Mesendoderm (in vitro differentiated cells): ENCODE results near the gene LARP4B.

ENCODE experiments used
- DNase-seq: peaks from one replicate; pipeline ENCODE4 v3.0.0; 2013
- H2AK5ac ChIP-seq: 2 replicates; pipeline ENCODE4 v1.6.1; 2013; ENCODE audit warnings: low read length, inconsistent platforms
- H2BK120ac ChIP-seq: 2 replicates; pipeline ENCODE4 v1.6.1; 2013; ENCODE audit warnings: low read depth, mild to moderate bottlenecking, low read length, moderate library complexity, mixed read lengths
- H2BK15ac ChIP-seq: replicated peaks from 2 replicates; pipeline ENCODE4 v1.6.1; 2013; ENCODE audit warnings: low read depth, mild to moderate bottlenecking, moderate library complexity
- H2BK5ac ChIP-seq: 2 replicates; pipeline ENCODE4 v1.6.1; 2013; ENCODE audit warnings: low read length, inconsistent platforms
- H3K18ac ChIP-seq: 2 replicates; pipeline ENCODE4 v1.6.1; 2013; ENCODE audit warnings: mild to moderate bottlenecking, low read length, mixed read lengths
- H3K23ac ChIP-seq: one replicate; pipeline ENCODE4 v1.6.1; 2013; ENCODE audit warnings: low read length
- H3K27ac ChIP-seq: 2 replicates; pipeline ENCODE4 v1.5.1; 2013; ENCODE audit warnings: low read depth, mild to moderate bottlenecking, inconsistent platforms, low read length, moderate library complexity
- H3K27me3 ChIP-seq: 2 replicates; pipeline ENCODE4 v1.6.1; 2013; ENCODE audit warnings: low read length, control low read depth, mild to moderate bottlenecking, inconsistent platforms; ENCODE audit not compliant: insufficient read depth, poor library complexity
- H3K36me3 ChIP-seq: 2 replicates; pipeline ENCODE4 v1.6.1; 2013; ENCODE audit warnings: low read length, inconsistent platforms; ENCODE audit not compliant: control insufficient read depth, insufficient read depth
- H3K4ac ChIP-seq: one replicate; pipeline ENCODE4 v1.6.1; 2013; ENCODE audit warnings: low read depth, mild to moderate bottlenecking, low read length, moderate library complexity
- H3K4me1 ChIP-seq: 2 replicates; pipeline ENCODE4 v1.6.1; 2013; ENCODE audit warnings: low read depth, low read length, inconsistent platforms; ENCODE audit not compliant: control insufficient read depth
- H3K4me2 ChIP-seq: 2 replicates; pipeline ENCODE4 v1.6.1; 2013; ENCODE audit warnings: low read length
- H3K4me3 ChIP-seq: 2 replicates; pipeline ENCODE4 v1.5.1; 2013; ENCODE audit warnings: mild to moderate bottlenecking, low read length
- H3K56ac ChIP-seq: one replicate; pipeline ENCODE4 v1.6.1; 2013; ENCODE audit warnings: low read length
- H3K79me1 ChIP-seq: 2 replicates; pipeline ENCODE4 v1.6.1; 2013; ENCODE audit warnings: low read length, inconsistent platforms
- H3K79me2 ChIP-seq: 2 replicates; pipeline ENCODE4 v1.6.1; 2013; ENCODE audit warnings: mild to moderate bottlenecking, low read length; ENCODE audit not compliant: control insufficient read depth, insufficient read depth
- H3K9ac ChIP-seq: 2 replicates; pipeline ENCODE4 v1.6.1; 2013; ENCODE audit warnings: low read length, inconsistent platforms
- H4K5ac ChIP-seq: one replicate; pipeline ENCODE4 v1.6.1; 2013; ENCODE audit warnings: low read length
- H4K8ac ChIP-seq: one replicate; pipeline ENCODE4 v1.6.1; 2013; ENCODE audit warnings: low read depth, mild to moderate bottlenecking, control low read depth, low read length, moderate library complexity
- WGBS: extraction: QIAGEN DNeasy Blood & Tissue Kit; methylation state at CpG from one replicate; pipeline ENCODE4 v1.1.7; 2013; ENCODE audit warnings: low lambda C conversion rate, missing lambda C conversion rate; ENCODE audit not compliant: insufficient coverage; ENCODE audit errors: extremely low coverage; 5-methylcytosine and 5-hydroxymethylcytosine counted together

Gene LARP4B

DNA sequence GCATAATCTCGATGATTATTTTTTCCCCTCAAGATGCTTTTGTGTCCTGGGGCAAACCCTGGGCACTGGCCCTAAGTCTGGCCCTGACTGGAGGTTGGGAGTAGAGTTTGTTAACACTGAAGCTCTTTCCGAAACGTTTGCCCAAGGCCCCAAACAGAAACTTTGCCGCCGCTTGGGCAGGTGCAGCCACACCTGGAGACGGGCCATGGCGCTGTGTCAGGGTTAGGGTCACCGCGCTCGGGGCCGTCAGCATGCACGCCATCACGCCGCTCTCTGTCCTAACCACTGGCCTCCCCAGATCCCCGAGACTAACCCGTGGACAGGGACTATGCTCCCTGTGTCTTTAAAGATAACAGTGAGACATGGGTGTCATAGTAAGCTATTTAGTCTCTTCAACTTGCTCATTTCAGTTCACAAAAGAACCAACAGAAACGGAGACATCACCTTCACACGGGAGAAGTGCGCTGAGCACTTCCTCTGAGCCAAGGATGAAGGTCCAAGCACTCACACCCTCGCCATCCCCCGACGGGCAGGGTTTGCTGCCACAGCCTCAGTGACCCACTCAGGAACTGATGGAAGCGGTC lies 156.8 kb downstream of the LARP4B start:
- Histone ChIP-seq H4K8ac (no peak overlapping the region), H3K4me2 (no peak overlapping the region), H2BK5ac (no peak overlapping the region), H3K4me3 (no peak overlapping the region), H2BK15ac (no peak overlapping the region), H3K36me3 (no peaks in the 10 kb centered on the region), H3K56ac (no peak overlapping the region), H3K27me3 (no peaks in the 10 kb centered on the region), H3K79me1 (no peaks in the 10 kb centered on the region), H3K9ac (no peak overlapping the region), H2BK120ac (no peak overlapping the region), H3K27ac (no peak overlapping the region), H4K5ac (no peak overlapping the region), H3K18ac (no peak overlapping the region), H3K79me2 (no peaks in the 10 kb centered on the region), H2AK5ac (no peak overlapping the region), H3K4ac (no peak overlapping the region), H3K23ac (no peak overlapping the region), H3K4me1 (no peaks in the 10 kb centered on the region)
- no CpG with 5 or more reads among the region's 23 CpGs for WGBS
- no peak for DNase-seq

DNA sequence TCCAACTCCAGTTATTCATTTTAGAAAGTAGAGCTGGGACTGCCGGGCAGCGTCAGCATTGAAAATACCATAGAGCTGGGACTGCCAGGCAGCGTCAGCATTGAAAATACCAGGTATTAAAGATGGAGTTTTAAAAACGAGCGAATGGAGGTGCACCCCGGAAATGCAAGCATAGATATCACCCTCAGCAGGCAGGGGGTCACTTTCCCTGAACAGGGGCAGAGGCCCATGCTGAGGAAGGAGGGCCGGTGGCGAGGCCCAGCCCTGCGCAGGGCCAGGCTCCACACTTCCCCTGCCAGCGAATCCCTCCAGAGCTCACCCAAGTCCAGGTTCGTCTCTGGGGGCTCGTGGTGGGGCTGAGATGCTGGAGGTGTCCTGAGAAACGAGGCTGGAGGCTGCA lies 157.3 kb downstream of the LARP4B start:
- no peak for DNase-seq
- Histone ChIP-seq H3K4ac (no peak overlapping the region), H2BK15ac (no peak overlapping the region), H3K18ac (no peak overlapping the region), H3K23ac (no peak overlapping the region), H2AK5ac (no peak overlapping the region), H3K36me3 (no peaks in the 10 kb centered on the region), H2BK5ac (no peak overlapping the region), H3K79me2 (no peaks in the 10 kb centered on the region), H3K4me1 (no peaks in the 10 kb centered on the region), H3K27ac (no peak overlapping the region), H3K27me3 (no peaks in the 10 kb centered on the region), H3K9ac (no peak overlapping the region), H3K4me2 (no peak overlapping the region), H3K79me1 (no peaks in the 10 kb centered on the region), H3K56ac (no peak overlapping the region), H3K4me3 (no peak overlapping the region), H2BK120ac (no peak overlapping the region), H4K8ac (no peak overlapping the region), H4K5ac (no peak overlapping the region)
- WGBS: no CpG with 5 or more reads among the region's 13 CpGs

DNA sequence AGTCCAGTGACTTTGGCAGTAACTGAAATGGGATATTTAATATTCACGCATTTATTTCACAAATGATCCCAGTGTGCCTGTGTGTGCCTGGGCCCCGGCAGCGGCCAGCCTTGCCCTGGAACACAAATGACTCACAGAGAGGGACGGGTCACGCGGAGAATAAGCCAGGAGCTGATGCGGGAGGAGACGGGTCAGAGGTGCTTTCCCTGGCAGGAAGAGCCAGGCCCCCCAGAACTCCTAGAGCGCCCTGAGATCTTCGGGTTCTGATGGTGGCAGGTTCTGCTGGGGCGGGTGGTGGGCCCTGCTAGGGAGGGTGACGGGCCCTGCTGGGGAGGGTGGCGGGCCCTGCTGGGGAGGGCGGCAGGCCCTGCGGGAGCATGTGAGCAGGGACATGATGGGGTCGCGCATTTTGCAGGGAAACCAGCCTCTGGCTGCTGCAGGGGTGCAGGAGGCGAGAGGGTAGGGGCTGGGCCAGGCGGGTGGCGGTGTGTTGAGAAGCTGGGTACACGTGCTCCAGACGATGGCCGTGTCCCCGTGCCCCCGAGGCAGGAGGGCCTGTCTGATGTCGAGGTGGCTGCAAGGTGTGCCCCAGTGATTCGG lies 157.8 kb downstream of the LARP4B start:
- Histone ChIP-seq H3K56ac (no peak overlapping the region), H3K79me1 (no peaks in the 10 kb centered on the region), H3K23ac (no peak overlapping the region), H3K4me1 (no peaks in the 10 kb centered on the region), H3K27ac (no peak overlapping the region), H2AK5ac (no peak overlapping the region), H4K5ac (no peak overlapping the region), H3K4ac (no peak overlapping the region), H3K18ac (no peak overlapping the region), H3K4me3 (no peak overlapping the region), H3K79me2 (no peaks in the 10 kb centered on the region), H4K8ac (no peak overlapping the region), H2BK15ac (no peak overlapping the region), H3K4me2 (no peak overlapping the region), H2BK5ac (no peak overlapping the region), H2BK120ac (no peak overlapping the region), H3K27me3 (no peaks in the 10 kb centered on the region), H3K9ac (no peak overlapping the region), H3K36me3 (no peaks in the 10 kb centered on the region)
- WGBS: no CpG with 5 or more reads among the region's 27 CpGs
- DNase-seq: no peak

DNA sequence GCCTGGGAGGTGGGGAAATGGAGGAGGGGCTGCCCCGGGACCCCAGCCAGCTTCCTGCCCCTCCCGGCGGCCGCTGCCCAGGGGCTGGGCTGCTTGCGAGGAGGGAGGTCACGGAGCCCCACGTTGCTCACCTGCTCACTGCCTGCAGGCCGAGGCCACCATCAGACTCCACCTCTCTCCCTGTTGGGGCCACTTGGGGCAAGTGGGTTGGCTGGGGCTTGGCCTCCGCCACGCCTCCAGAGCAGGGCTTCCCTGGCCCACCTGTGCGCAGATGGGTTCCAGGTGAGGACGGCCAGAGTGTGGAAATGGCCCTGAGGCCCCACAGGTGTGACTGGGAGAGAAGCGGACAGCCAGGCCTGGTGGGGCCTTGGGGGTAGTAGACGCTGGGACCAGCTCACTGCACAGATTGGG lies 159.3 kb downstream of the LARP4B start:
- H2AK5ac ChIP-seq: no peak overlapping the region
- H3K79me1 ChIP-seq: no peaks in the 10 kb centered on the region
- no peak overlapping the region for H2BK15ac ChIP-seq
- no CpG with 5 or more reads among the region's 14 CpGs for WGBS
- H3K56ac ChIP-seq: no peak overlapping the region
- no peak overlapping the region for H4K5ac ChIP-seq
- H3K27me3 ChIP-seq: no peaks in the 10 kb centered on the region
- H2BK5ac ChIP-seq: no peak overlapping the region
- H3K27ac ChIP-seq: no peak overlapping the region
- H3K18ac ChIP-seq: no peak overlapping the region
- H3K4me3 ChIP-seq: no peak overlapping the region
- H4K8ac ChIP-seq: no peak overlapping the region
- H2BK120ac ChIP-seq: no peak overlapping the region
- no peak overlapping the region for H3K4me2 ChIP-seq
- no peak overlapping the region for H3K23ac ChIP-seq
- DNase-seq: no peak
- H3K4ac ChIP-seq: no peak overlapping the region
- no peaks in the 10 kb centered on the region for H3K4me1 ChIP-seq
- H3K79me2 ChIP-seq: no peaks in the 10 kb centered on the region
- H3K36me3 ChIP-seq: no peaks in the 10 kb centered on the region
- H3K9ac ChIP-seq: no peak overlapping the region

DNA sequence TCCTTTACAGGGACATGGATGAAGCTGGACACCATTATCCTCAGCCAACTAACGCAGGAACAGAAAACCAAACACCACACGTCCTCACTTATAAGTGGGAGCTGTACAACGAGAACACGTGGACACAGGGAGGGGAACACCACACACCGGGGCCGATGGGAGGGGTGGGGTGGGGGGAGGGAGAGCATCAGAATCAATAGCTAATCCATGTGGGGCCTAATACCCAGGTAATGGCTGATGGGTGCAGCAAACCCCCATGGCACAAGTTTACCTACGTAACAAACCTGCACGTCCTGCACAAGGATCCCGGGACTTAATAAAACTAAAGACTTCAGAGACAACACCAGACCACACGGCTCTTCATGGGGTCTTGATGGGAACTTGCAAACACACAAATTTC lies 159.9 kb downstream of the LARP4B start:
- H2BK15ac ChIP-seq: no peak overlapping the region
- no peak overlapping the region for H3K23ac ChIP-seq
- no peak overlapping the region for H3K18ac ChIP-seq
- H3K79me2 ChIP-seq: no peaks in the 10 kb centered on the region
- H2AK5ac ChIP-seq: no peak overlapping the region
- no peak overlapping the region for H3K27ac ChIP-seq
- H3K4me2 ChIP-seq: no peak overlapping the region
- H3K4me1 ChIP-seq: no peaks in the 10 kb centered on the region
- WGBS: no CpG with 5 or more reads among the region's 10 CpGs
- no peak for DNase-seq
- H2BK120ac ChIP-seq: no peak overlapping the region
- no peak overlapping the region for H2BK5ac ChIP-seq
- H3K27me3 ChIP-seq: no peaks in the 10 kb centered on the region
- H3K4ac ChIP-seq: no peak overlapping the region
- no peaks in the 10 kb centered on the region for H3K79me1 ChIP-seq
- no peak overlapping the region for H3K9ac ChIP-seq
- H3K36me3 ChIP-seq: no peaks in the 10 kb centered on the region
- H4K5ac ChIP-seq: no peak overlapping the region
- H4K8ac ChIP-seq: no peak overlapping the region
- H3K4me3 ChIP-seq: no peak overlapping the region
- no peak overlapping the region for H3K56ac ChIP-seq

DNA sequence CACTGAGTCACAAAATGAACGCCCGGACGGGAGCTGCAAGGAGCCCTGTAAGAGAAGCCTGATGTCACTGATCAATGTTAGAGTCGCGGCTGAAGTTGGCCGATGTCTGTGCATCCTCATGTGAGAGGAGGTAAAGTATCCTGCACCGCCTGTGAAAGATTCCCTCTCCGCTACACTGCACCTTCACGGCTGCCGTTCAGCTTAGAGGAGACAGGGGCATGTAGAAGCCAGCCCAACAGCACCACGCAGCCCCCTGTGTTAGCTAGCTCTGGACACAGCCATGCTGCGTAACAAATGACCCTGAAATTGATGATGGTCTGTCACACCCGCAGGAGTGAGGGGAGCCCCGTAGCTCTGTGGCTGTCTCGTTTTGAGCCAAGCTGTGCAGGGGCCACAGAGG lies 160.5 kb downstream of the LARP4B start:
- H4K5ac ChIP-seq: no peak overlapping the region

More for the DNA sequence above, 160.5 kb downstream of the LARP4B start:
- Histone ChIP-seq H2BK5ac (no peak overlapping the region), H3K4me1 (no peaks in the 10 kb centered on the region), H3K27me3 (no peaks in the 10 kb centered on the region), H3K79me2 (no peaks in the 10 kb centered on the region), H4K8ac (no peak overlapping the region), H3K9ac (no peak overlapping the region), H3K27ac (no peak overlapping the region), H2BK120ac (no peak overlapping the region), H3K79me1 (no peaks in the 10 kb centered on the region), H2BK15ac (no peak overlapping the region), H3K4me3 (no peak overlapping the region), H3K4me2 (no peak overlapping the region), H3K4ac (no peak overlapping the region), H2AK5ac (no peak overlapping the region), H3K18ac (no peak overlapping the region), H3K23ac (no peak overlapping the region), H3K56ac (no peak overlapping the region), H3K36me3 (no peaks in the 10 kb centered on the region)
- no CpG with 5 or more reads among the region's 15 CpGs for WGBS
- DNase-seq: no peak
